Activated CD8-positive, alpha-beta memory T cell treated with anti-CD3 and anti-CD28 coated beads, Interleukin-2, amount 50 U/mL, for 48 hours (primary cell): ENCODE data around the gene INTS6L.
"Not testable (repeated sequence)": the region's sequence is repeated elsewhere in the genome, so short reads cannot be mapped to it uniquely, and the experiment has no call there.

ENCODE experiments used
- DNase-seq: peaks from one replicate; pipeline ENCODE4 v3.0.0-alpha.2; 2020

The INTS6L gene

DNA sequence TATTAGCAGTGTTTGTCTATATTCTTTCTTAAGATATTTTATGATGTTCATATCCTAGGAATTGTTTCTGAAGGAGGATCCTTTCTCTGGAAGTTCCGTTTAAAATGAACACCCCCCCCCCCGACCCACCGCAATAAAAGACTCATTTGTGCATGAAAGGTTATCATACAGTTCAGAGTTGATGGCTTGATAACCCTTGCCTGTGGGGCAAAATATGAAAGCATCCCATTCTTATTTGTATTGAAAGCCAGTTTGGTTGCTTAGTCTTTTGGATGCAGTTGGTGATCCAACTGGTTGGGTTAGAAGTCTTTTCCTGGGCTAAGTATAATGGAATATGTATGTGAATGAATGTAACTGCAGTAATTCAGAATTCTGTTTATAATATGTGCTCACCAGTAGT, 8.3 kb downstream of the INTS6L start:
- DNase-seq, result no peak

DNA sequence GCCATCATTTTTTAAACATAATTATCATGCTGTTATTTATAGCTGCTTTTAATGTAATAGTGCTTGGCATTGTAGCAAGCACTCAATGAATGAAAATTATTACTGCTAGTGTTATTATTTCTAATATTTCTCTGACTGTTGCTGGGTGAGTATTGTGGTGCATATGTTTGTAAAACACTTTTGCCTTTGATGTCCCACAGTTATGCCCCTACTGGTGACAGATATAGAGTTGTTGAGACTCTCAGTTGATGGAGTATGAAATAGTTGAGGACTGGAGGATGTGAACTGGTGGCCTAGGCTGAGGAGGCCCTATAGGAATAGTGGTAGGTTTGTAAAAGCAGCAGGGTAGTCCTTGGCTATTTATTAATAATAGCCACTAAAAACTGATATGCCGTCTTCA, 9.6 kb downstream of the INTS6L start:
- DNase-seq, result no peak

DNA sequence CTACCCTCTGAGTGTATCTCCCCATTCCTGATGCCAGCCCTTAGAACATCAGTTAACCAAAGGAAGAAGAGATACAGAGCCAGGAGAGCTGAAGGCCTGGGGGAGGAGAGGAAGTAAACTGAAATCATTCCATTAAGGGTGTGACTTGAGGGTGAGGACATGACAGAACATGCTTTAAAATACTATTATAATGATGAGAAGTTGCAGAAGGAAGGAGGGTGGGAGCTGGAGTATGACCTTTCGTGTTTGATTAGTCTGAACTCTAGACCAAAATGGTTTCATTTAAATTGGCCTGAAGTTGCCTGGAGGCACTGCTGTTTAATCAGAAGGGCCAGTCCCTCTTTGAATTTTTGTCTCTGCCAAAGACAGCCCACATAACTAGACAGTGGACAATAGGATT, 11.4 kb downstream of the INTS6L start:
- no peak for DNase-seq

DNA sequence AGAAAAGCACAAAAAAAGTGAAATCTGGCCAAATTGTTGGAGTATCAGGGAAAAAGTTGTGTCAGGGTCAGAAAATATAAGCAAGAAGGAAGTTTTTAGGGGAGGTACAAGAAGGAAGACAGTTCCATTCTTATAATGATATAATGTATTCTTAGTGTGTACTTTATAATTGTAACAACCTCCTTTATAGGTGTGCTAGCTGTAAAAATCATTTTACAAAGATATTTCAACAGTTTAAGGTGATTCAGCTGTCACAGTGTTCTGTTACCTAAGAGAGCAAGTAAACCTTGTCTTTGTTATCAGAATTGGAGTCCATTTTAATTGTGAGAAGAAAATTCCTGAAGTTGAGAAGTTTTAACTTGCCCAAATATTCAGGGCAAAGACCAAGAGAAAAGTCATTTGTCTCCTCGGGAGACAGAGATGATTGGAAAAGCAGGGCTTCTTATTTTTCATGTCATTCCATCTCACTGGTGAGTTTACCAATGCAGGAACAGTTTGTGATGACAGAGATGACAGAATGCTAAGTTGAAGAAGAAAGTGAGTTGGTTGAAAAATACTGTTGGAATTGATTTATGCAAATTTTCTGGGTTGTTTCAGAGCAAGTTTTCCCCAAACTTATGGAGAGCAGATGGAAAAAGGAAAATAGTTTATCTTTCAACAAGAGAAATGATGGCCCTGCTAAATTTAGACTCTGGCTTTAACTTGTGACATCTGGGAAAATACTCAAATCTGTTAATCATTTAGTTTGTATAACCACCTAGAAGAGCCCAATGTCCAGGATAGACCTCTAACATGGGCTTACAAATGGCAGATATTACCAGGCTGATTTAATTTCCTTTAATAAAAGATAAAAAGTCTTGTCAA, 14.8 kb downstream of the INTS6L start:
- no peak for DNase-seq

DNA sequence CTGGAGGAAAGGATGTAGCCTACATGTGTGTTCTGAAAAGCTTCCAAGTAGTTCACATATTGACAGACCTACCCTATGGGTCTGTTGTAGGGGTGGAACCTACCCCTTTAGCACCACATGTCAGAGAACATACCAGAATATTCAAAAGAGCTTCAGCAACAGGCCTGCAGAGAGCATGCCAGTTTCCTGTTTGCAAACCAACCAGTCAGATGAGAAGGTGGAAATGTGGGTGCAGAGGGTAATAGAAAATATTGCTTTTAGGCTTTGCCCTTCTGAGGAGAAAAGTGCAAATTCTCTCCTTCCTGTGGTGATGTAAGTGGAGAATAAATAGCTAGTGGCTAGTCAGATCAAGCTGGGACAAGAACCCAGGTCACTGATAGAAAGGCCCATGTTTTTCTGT, 16.4 kb downstream of the INTS6L start:
- no peak for DNase-seq

DNA sequence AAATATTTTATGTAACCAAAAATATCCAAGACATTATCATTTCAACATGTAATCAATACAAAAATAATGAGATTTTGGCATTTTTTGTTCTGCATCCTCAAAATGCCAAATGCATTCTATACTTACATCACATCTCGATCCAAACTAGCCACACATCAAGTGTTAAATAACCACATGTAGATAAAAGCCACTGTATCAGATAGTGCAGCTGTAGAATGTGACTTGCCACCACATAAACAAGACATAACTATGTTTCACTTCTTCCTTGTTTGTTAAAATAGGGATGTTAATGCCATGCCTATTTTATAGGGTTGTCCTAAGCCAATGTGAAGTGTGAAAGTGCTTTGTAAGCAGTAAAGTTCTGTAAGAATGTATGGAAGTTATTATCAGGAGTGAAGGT, 20.9 kb downstream of the INTS6L start:
- no peak for DNase-seq

DNA sequence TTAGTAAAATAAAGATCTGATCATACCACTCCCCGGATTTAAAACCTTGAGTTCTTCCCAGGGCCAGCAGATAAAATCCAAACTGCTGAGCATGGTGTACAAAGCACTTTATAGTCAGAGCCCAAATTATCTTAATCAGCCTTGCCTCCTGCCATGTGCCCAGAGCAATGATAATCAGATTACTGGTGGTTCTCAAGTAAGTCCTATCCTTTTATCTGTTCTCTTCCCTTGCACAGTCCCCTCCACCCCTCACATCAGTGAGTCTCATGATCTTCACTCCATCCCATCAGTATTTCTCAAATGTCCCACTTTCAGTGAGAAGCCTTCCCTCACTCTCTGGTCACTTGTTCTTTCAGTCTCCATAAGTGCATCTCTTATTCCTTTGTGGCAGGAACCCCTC, 22.7 kb downstream of the INTS6L start:
- DNase-seq, result no peak

DNA sequence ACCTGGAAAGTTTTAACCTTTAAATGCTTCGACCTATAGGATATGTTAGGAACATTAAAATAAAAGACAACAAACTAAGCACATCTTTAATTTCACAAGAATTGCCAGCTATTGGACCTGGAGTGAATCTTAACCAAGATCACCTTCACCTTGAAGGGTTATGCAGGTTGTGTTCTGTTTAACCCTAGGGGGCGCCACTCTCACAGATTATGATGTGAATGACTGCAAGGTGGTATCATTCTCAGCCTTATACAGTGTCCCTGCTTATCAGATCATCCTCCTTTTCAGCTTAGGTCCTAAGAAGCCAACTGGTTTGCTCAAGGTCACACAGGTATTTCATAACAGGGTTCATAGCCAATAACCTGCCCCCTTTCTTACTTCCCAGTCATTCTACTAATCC, 23.5 kb downstream of the INTS6L start:
- no peak for DNase-seq

DNA sequence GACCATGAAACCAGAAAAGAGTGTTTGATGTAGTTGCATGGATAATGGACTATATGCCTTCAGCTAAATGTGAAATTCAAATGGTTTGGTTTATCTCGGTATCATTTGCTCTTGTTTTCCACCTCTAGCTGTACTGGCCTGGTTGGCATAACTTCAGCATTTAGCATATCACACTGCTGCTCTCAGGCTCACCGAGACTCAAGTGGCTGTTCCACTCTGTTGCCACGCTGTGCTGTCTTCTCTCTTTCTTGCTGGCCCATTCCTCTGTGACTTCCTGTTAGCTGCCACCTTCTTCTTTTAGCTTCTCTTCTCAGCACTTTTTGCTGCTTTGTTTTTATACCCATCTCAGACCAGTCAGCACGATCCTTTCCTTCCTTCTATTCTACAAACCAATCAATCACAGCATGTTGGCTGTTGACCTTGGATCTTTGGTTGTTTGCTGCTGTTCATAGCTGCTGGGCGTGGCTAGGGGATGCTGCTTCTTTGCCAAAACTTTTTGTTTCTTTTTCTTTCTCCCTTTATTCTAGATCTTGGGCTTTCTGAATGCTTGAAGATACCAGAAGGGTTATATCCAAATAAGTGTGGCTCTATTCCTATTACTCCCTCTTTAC, 24.0 kb downstream of the INTS6L start:
- DNase-seq, result no peak

DNA sequence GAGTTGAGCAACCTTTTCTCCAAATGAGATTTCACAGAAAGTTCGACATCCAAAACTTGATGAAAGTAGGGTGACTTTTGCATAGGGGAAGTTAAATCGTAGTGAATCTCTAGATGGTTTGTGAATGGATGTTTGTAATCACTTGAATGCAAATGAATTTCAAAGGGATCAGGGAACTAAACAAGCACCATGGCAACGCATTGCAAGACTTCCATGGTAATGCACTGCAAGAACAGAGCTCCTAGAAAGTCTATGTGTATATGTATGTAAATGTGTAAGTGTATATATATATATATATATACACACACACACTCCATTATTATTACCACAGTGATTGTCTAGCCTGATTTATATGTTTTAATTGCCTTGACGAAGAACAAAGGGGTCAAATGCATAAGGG, 27.3 kb downstream of the INTS6L start:
- no peak for DNase-seq

DNA sequence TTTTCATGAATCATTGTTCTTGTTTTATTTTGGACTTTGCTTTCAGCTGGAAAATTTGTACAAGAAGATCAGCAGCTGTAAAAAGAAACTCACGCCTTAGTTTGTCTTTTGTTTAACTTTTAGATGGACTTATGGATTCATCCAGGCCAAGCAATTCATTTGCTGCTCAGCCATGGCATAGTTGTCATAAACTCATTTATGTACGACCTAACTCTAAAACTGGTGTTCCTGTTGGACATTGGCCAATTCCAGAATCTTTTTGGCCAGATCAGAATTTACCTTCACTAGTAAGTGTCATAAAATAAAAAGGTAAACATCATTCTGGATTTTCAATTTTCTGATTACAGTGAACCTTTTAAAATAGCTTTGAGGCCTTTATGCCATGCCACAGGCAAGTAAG, 29.1 kb downstream of the INTS6L start:
- no peak for DNase-seq

DNA sequence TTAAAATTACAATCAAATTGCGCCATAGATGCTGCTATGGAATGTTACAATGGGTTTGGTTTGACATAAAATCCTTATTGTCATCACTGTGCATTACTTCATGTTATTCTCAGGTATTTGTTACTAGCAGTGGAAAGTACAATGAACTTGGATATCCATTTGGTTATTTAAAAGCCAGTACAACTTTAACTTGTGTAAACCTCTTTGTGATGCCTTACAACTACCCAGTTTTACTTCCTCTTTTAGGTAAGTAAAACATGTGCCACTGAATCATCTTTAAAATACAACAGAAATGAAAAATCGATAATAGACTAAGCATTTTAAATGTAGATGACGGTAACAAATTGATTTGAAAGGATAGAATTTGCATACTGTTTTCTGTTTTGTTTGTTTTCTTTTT, 35.6 kb downstream of the INTS6L start:
- DNase-seq, result no peak

DNA sequence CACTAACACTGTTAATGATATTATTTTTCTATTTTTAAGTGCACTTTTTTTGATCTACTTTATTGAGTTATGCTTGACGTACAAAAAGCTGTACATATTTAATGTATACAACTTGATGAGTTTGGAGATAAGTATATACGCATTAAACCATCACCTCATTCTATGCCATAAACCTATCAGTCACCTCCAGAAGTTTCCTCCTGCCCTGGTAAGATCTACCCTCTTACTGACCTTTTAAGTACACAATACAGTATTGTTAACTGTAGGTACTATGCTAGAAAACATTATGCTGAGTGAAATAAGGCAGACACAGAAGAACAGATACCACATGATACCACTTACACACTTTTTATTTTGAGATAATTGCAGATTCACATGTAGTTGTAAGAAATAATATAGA, 36.9 kb downstream of the INTS6L start:
- no peak for DNase-seq

DNA sequence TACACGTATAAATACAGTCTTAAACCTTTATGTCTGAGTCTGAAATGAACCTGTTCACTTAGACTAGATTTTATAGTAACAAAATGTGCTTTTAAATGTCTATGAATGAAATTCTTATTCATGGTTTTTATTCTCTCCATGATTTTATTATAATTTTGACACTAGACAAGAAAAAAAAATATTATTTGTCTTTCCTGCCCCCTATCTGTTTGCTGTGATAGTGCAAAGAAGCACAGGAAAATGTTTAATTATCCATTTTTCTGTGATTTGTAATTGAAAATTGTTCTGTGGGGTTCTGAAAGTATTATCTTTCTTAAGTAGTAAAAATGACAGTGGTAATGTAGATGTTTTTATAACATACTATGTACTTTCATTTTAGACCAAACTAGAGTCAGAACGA, 52.0 kb downstream of the INTS6L start:
- DNase-seq, result no peak

DNA sequence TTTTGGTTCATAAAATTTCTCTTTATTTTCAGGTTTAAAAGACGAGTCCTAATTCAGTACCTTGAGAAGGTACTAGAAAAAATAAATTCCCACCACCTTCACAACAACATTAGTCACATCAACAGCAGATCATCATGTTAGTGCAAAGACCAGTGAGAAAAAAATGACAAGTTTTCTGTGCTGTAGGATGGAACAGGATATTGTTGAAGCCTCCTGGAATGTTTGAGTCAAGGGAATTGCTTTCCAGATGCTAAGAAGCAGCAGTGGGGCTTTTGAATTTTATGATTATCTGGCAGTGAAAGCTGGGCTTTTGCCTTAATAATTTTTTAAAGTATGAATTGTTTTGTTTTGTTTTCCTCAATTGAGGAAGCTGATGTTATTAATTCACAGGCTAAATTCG, 61.0 kb downstream of the INTS6L start:
- no peak for DNase-seq

DNA sequence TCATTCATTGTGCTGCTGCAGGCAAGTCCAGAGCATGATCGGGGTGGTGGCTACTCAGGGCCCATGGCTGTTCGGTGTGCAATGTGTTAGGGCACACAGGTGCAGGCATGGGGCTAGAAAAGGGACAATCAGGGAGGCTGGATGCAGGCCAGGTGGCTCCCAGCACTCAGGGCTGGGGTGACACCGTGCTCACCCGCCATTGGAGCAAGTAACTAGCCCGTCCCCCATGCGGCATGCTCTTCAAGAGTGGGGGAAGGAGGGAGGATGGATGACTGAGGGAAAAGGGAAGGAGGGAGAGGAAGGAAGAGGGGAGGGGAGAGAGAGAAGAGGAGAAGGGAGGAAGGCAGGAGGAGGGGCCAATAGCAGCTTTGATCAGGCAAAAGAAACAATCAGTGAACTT, 64.7 kb downstream of the INTS6L start:
- DNase-seq, result no peak

DNA sequence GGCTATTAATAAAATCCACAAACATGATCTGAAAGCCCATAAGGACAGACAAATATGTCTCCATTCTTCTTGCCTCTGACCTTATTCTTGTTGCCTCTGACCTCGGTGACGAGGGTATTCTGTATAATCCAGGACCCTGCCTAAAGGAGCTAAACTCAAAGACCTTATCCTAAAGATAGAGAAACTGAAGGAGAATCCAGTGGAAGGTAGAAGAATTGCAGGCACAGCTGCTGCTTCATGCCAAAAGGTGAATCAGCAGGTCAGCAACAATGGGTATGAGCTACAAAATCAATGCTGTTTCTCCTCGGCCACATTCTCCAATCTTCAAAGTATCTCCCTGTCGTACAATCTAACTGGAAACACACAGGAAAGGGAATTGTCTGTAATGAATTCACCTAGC, 71.4 kb downstream of the INTS6L start:
- no peak for DNase-seq

DNA sequence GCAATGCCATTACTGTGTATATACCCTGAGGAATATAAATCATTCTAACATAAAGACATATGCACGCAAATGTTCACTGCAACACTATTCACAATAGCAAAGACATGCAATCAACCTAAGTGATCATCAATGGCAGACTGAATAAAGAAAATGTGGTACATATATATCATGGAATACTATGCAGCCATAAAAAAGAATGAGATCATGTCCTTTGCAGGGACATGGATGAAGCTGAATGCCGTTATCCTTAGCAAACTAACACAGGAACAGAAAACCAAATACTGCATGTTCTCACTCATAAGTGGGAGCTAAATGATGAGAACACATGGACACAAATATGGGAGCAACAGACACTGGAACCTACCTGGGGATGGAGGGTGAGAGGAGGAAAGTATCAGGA, 73.6 kb downstream of the INTS6L start:
- DNase-seq, result not testable (repeated sequence)

DNA sequence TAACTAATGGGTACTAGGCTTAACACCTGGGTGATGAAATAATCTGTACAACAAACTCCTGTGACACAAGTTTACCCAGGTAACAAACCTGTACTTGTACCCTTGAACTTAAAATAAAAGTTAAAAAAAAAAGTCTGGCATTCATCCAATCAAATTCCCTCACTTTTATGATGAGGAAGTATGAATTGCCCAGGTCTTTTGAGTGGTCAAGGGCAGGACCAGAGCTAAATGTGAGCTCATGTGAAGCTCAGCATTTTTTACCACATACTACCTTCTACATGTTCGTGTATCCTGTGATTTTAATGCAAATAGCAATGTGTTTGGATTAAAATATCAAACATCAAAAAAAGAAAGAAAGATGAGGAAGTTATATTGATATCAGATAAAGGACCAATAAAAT, 74.0 kb downstream of the INTS6L start:
- not testable (repeated sequence) for DNase-seq

DNA sequence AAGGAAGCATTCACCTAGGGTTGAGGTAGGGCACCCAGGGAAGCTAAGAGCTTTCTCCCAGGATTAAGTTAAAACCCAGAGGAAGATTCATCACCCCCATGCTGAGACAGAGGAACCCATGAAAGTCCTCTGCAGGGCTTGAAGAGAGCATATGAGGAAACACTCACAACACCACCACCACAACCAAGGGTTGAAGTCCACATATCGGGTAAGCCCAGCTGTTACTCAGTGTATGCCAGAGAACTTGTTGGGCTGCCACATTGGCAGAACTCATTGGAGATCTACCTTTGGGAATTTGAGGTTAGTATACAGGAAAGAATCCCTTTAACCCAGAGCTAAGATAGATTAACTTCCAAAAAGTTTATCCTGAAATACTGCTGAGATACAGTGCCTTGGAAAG, 75.1 kb downstream of the INTS6L start:
- DNase-seq, result no peak

DNA sequence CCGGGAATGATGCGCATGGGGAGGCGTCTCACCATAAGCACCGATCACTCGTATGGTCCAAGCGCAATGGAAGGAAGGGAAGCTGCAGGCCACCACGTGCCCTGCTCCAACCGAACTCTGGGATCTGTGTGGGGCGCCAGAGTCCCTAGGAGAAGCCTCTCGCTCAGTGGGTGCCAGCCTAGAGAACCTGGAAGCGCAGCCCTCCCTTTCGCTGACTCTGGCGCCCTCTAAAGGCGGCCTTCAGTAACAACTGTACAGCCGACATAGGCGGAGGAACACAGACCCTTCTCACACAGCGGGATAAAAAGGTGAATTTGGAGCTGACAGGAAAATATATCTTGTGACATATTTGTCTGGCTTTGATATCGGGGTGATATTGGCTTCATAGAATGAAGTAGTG, 76.0 kb downstream of the INTS6L start:
- DNase-seq, result peak; percentile 73

DNA sequence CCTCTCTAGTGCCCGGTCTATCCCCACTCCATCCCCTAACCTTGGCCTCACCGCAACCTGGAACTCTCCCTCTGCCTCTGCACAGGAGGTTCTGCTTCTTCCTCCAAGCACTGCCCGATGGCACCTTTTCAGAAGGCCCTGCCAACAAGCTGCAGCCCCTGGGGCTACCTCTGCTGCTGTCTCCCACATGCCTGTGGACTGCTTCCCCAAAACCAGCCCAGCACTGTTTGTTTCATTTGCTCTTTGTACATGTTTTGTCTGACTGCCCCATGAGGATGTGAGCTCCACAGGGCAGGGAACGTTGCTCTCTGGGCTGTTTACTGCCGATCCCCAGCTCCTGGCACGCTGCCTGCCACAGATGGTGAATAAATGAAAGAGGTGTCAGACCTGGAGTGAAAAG, 85.4 kb downstream of the INTS6L start:
- DNase-seq, result no peak

DNA sequence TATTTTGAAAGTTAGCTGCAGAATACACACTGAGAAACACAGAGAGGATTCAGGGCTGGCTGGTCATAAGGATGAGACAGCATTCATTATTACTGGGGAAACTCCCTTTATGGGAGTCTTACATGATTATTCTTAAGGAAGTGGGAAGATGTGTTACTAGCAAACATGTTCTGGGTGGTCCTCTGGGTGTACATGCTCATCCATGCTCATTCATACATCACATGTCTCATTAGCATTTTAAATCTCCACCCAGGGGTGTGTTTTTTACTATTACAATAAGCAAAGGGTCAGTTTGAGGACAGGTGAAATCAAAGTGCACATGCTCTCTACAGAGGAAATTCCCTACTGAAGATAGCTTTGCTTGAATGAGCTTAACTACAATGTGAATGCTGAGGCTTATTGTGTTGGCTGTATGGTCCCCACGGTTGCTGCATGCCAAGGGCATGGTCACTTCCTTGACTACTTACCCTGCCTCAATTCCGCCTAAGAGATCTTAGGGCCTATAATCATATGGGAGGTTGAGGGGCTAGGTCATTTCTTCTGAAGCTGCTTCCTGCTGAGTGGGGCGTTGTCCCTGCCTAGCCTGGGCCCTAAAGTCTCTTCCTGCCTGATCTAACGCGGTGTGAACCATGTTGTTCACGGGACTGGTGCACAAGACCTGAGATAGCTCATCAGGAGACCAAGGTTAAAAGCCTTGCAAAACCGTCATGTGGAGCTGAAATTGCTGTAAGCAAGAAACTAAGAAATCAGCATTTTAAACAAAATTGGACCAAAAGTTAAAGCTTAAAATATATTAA, 104.1 kb downstream of the INTS6L start:
- not testable (repeated sequence) for DNase-seq

DNA sequence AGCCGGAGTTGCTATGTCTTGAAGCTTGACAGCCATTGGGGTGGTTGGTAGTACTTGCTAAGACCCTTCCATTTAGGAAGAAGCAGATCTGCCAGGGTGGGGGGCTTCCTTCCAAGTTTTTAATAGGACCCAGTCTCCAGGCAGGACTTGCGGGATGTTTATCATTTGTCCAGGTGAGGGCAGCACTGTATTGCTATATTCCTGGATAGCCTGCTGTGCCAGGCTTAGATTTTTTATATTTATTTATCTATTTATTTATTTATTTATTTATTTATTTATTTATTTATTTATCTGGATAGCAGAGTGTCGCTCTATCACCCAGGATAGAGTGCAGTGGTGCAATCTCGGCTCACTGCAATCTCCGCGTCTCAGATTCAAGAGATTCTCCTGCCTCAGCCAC, 105.5 kb downstream of the INTS6L start:
- no peak for DNase-seq
